GM10248 (cell line): ENCODE measurements around the gene SYVN1.
"Not testable (repeated sequence)": the region's sequence is repeated elsewhere in the genome, so short reads cannot be mapped to it uniquely, and the experiment has no call there.

Experiments used
- CTCF ChIA-PET: fragments of 300-600 bp; sonication (Branson Sonifier 250); formaldehyde crosslinking; extraction: SDS; loops from one replicate; lab custom pipeline; 2021; ENCODE audit warnings: antibody characterized with exemption; lab: Yijun Ruan, JAX
- POLR2A ChIA-PET: fragments of 350-650 bp; sonication (Branson Sonifier 250); formaldehyde crosslinking; extraction: SDS; loops from one replicate; lab custom pipeline; 2020; ENCODE audit warnings: antibody characterized with exemption; lab: Yijun Ruan, JAX
- DNase-seq: peaks from one replicate; pipeline ENCODE4 v3.0.0; 2012; ENCODE audit errors: extremely low spot score
- CTCF ChIP-seq: IDR thresholded peaks from 2 replicates; pipeline ENCODE4 v1.5.1; 2012; ENCODE audit warnings: mild to moderate bottlenecking, low read depth; ENCODE audit errors: extremely low read depth, missing control alignments, control extremely low read depth

SYVN1 gene

GRCh38 chr11:65156926-65157325, 22.6 kb upstream of the SYVN1 start:
- TF ChIP-seq CTCF: no peak
- CTCF ChIA-PET: interaction anchor here (0.8 to 1.4 kb wide), 3 partner anchors 25 to 143 kb away, joined by 3 read pairs; partner anchors contain the start of genes ARL2 and CAPN1
- no peak for DNase-seq
- POLR2A ChIA-PET: no interaction called here

- CTCF ChIA-PET: interaction anchor here (0.8 to 1.4 kb wide), 3 partner anchors 26 to 143 kb away, joined by 3 read pairs; partner anchors contain the start of genes ARL2 and CAPN1
- no peak for DNase-seq
- POLR2A ChIA-PET: no interaction called here
- TF ChIP-seq CTCF: no peak
Observed at GRCh38 chr11:65156256-65156655, 21.9 kb upstream of the SYVN1 start.

DNA sequence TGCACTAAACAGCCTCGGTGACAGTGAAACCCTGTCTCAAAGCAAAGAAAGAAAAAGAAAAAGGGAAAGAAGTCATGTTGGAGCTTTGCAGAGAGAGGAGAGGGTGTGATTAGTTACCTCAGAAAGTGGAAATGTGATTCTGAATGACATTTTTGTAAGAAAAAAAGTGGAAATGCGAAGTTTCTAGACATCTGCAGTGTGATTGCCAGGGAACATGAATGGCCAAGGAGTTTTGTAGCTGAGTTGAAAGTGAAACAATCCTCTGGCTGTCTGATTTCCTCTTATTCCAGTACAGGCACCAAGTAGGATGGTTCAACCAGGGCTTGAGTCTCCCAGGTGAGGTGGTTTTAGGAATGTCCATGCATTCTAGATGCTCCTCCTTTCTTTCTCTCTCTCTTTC, 17.8 kb upstream of the SYVN1 start:
- no peak for DNase-seq
- POLR2A ChIA-PET: no interaction called here
- no peak for TF ChIP-seq CTCF
- CTCF ChIA-PET: interaction anchor here (1.0 to 1.3 kb wide), 3 partner anchors 30 to 42 kb away, joined by 3 read pairs; no protein-coding TSS in a partner anchor

GRCh38 chr11:65151331-65151899, 17.1 kb upstream of the SYVN1 start:
- TF ChIP-seq CTCF: no peak
- CTCF ChIA-PET: interaction anchor here (1.0 to 1.3 kb wide), 2 partner anchors 31 to 41 kb away, joined by 3 read pairs; no protein-coding TSS in a partner anchor

GRCh38 chr11:65150509-65151299, 16.4 kb upstream of the SYVN1 start:
- TF ChIP-seq CTCF: no peak
- ChIA-PET CTCF (interaction anchor here (1.3 kb wide), 1 partner anchor 40 kb away, joined by 3 read pairs; no protein-coding TSS in a partner anchor), POLR2A (no interaction called here)
- peak; percentile 47 for DNase-seq

More at GRCh38 chr11:65151331-65151899, 17.1 kb upstream of the SYVN1 start:
- no peak for DNase-seq
- POLR2A ChIA-PET: no interaction called here

GRCh38 chr11:65150131-65150508, 15.8 kb upstream of the SYVN1 start:
- POLR2A ChIA-PET, CTCF ChIA-PET: not testable (repeated sequence)

DNA sequence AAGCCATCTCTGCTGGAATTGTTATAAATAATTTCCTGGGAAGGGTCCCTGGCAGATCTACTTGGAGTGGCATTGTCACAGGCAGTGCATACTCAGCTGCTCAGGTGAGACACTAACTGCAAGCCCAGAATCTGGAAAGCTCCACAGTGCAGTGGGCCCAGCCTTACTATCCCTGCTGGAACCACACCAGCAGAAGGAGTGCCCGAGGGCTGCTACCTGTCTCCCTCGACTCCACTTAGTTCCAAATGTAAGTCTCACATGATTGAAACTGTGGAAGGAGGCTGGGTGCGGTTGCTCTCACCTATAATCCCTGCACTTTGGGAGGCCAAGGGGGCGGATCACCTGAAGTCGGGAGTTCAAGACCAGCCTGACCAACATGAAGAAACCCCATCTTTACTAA, 14.3 kb upstream of the SYVN1 start:
- POLR2A ChIA-PET: no interaction called here
- TF ChIP-seq CTCF: no peak
- no peak for DNase-seq
- CTCF ChIA-PET: interaction anchor here (1.3 to 1.7 kb wide), 2 partner anchors 12 to 38 kb away, joined by 4 read pairs; partner anchors contain the start of gene TM7SF2

More at GRCh38 chr11:65150131-65150508, 15.8 kb upstream of the SYVN1 start:
- DNase-seq: not testable (repeated sequence)
